HFFc6 (cell line): ENCODE data around the gene NTM. TPM values are rescaled to one million over a fixed set of nuclear protein-coding genes. Genes with fewer than 3 reads are reported as not detected.

ENCODE experiments used
- DNase-seq: peaks from one replicate; pipeline ENCODE4 v3.0.0-alpha.2; 2018
- H3K27ac Mint-ChIP-seq: 2 replicates; pipeline ENCODE4 v1.8.0; 2020; ENCODE audit warnings: mild to moderate bottlenecking, mixed read lengths
- H3K27me3 Mint-ChIP-seq: 2 replicates; pipeline ENCODE4 v1.8.0; 2021; ENCODE audit warnings: mild to moderate bottlenecking, moderate library complexity, mixed read lengths; ENCODE audit not compliant: insufficient read depth
- H3K36me3 Mint-ChIP-seq: 2 replicates; pipeline ENCODE4 v1.8.0; 2021; ENCODE audit warnings: low read depth, mixed read lengths
- H3K4me1 Mint-ChIP-seq: 2 replicates; pipeline ENCODE4 v1.8.0; 2020; ENCODE audit warnings: low read depth, mixed read lengths
- H3K4me3 Mint-ChIP-seq: 2 replicates; pipeline ENCODE4 v1.8.0; 2020; ENCODE audit warnings: mild to moderate bottlenecking, moderate library complexity, mixed read lengths
- H3K9me3 Mint-ChIP-seq: 2 replicates; pipeline ENCODE4 v1.8.0; 2020; ENCODE audit warnings: mild to moderate bottlenecking, mixed read lengths
- CTCF ChIP-seq: fragments of 200-600 bp; sonication (generic); IDR thresholded peaks from 2 replicates; pipeline ENCODE4 v1.5.0; 2021; ENCODE audit warnings: antibody characterized with exemption, mild to moderate bottlenecking
- total RNA-seq, 6 experiments: library from RNA; stranded (reverse); fragmentation: NEBNext Ultra II Directional; extraction: Animal tissue kit (Norgen Biotek cat#: 25700); gene quantifications; 2 replicates in 1 of 6; 3 replicates in 5 of 6; pipeline ENCODE4 v1.2.3, GENCODE V29; 2021

NTM gene
- total RNA-seq, 6 experiments from 2014 or later, result 18.3 to 23.6 (median 21.7) TPM

DNA sequence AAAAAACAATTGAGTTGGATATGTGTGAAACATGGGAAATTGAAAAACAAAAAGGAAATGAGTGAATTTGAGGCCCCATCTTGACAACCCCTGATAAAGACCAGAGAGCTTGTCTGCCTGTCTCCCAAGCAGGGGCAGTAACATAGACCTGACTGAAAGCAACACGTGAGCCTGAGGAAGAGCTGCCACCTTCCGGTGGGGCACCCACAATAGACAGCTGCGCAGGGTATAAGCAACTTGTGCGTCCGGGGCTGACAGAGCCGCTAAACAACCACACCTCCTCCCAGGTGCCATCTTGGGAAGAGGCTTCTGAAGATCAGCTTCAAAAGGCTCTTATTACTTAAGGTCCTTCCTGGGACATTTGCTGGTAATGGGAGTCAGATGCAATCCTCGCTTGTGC is 166.8 kb downstream of the NTM start:
- H3K4me3 Mint-ChIP-seq, result no peak overlapping the region
- H3K36me3 Mint-ChIP-seq, result no peaks in the 10 kb centered on the region
- H3K27me3 Mint-ChIP-seq, result peaks cover 11% of the 10 kb centered on the region
- no peak for DNase-seq
- H3K9me3 Mint-ChIP-seq, result no peaks in the 10 kb centered on the region
- no peaks in the 10 kb centered on the region for H3K4me1 Mint-ChIP-seq
- no peak for TF ChIP-seq CTCF
- no peak overlapping the region for H3K27ac Mint-ChIP-seq

DNA sequence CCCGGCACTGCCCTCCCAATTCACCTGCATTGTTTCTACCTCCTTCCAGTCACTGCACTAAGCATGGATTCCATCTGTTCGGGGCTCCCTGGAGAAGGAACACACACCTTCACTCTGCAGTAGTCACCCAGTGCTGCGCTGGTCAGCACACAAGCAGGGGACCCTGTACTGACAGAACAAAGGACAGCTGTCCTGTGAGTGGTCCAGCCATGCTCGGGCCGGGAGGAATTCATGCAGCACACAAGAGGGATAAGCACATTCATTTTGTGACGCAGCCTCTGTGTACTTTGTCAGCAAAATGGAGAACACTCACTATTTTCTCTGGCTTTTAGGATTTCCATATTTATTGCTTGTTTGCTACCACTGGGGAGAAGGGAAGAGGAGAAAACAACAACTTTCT is 167.3 kb downstream of the NTM start:
- no peaks in the 10 kb centered on the region for H3K9me3 Mint-ChIP-seq

GRCh38 chr11:131538322-131538721 is 167.9 kb downstream of the NTM start:
- H3K4me1 Mint-ChIP-seq, result no peaks in the 10 kb centered on the region
- no peaks in the 10 kb centered on the region for H3K9me3 Mint-ChIP-seq
- H3K27ac Mint-ChIP-seq, result no peak overlapping the region
- H3K4me3 Mint-ChIP-seq, result no peak overlapping the region
- no peaks in the 10 kb centered on the region for H3K36me3 Mint-ChIP-seq
- TF ChIP-seq CTCF, result no peak
- H3K27me3 Mint-ChIP-seq, result peaks cover 16% of the 10 kb centered on the region
- DNase-seq, result no peak

More for the DNA sequence above, 167.3 kb downstream of the NTM start:
- H3K4me3 Mint-ChIP-seq, result no peak overlapping the region
- peaks cover 13% of the 10 kb centered on the region for H3K27me3 Mint-ChIP-seq
- no peak overlapping the region for H3K27ac Mint-ChIP-seq
- DNase-seq, result no peak
- no peak for TF ChIP-seq CTCF
- no peaks in the 10 kb centered on the region for H3K36me3 Mint-ChIP-seq
- no peaks in the 10 kb centered on the region for H3K4me1 Mint-ChIP-seq

GRCh38 chr11:131540676-131541075 is 170.3 kb downstream of the NTM start:
- Mint-ChIP-seq H3K4me1 (no peaks in the 10 kb centered on the region), H3K4me3 (no peak overlapping the region), H3K9me3 (no peaks in the 10 kb centered on the region), H3K27me3 (peaks cover 25% of the 10 kb centered on the region), H3K27ac (no peak overlapping the region), H3K36me3 (no peaks in the 10 kb centered on the region)
- TF ChIP-seq CTCF, result no peak
- no peak for DNase-seq

DNA sequence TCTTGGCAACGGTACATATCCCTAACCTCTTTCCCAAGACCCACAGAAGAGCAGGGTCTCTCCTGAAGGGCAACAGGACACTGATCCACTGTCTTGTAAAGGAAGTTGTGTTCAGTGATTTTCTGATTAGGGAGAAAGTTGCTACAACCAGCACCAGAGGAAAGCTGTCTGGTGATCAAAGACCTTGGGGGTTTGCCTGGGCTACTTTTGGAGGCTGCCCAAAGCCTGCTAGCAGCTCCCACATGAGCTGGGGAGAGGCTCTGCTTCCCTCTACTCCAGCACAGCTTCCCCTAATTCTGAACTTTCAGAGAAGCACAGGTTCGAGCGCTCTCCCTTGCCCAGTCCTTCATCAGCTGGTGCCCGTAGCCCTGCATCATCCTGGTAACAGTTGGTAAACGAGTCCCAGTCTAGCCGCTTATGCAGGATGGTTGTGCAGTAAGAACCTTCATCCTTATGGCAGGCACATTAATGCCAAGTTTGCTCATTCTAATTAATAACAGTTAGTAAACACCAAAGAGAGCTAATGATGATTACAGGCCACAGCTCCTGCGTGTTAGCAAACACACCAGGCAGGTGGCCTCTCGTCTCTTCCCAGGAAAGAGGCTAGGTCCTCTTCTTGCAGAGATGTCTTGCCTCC is 173.1 kb downstream of the NTM start:
- H3K4me1 Mint-ChIP-seq, result no peaks in the 10 kb centered on the region
- H3K36me3 Mint-ChIP-seq, result no peaks in the 10 kb centered on the region
- peaks cover 32% of the 10 kb centered on the region for H3K27me3 Mint-ChIP-seq
- no peak overlapping the region for H3K4me3 Mint-ChIP-seq
- no peak for TF ChIP-seq CTCF
- no peak for DNase-seq
- no peak overlapping the region for H3K27ac Mint-ChIP-seq
- H3K9me3 Mint-ChIP-seq, result no peaks in the 10 kb centered on the region
